IPS-18a (cell line): ENCODE results near the gene USP32.
A peak's percentile ranks its signal among the peaks of the same experiment; 100 is the strongest.

Experiments
- H3K27ac ChIP-seq: one replicate; pipeline ENCODE4 v1.5.1; 2013; ENCODE audit warnings: low read length
- H3K27me3 ChIP-seq: one replicate; pipeline ENCODE4 v1.6.1; 2013; ENCODE audit warnings: mild to moderate bottlenecking, low read length; ENCODE audit not compliant: control insufficient read depth, insufficient read depth
- H3K36me3 ChIP-seq: one replicate; pipeline ENCODE4 v1.6.1; 2013; ENCODE audit warnings: low read depth, low read length; ENCODE audit not compliant: control insufficient read depth
- H3K4me1 ChIP-seq: one replicate; pipeline ENCODE4 v1.6.1; 2013; ENCODE audit warnings: low read depth, low read length; ENCODE audit not compliant: control insufficient read depth
- H3K4me3 ChIP-seq: one replicate; pipeline ENCODE4 v1.5.1; 2013; ENCODE audit warnings: low read length
- H3K9ac ChIP-seq: one replicate; pipeline ENCODE4 v1.6.1; 2013; ENCODE audit warnings: mild to moderate bottlenecking, low read length, moderate library complexity
- H3K9me3 ChIP-seq: one replicate; pipeline ENCODE4 v1.6.1; 2013; ENCODE audit warnings: low read depth, low read length; ENCODE audit not compliant: control insufficient read depth

Gene USP32

GRCh38 chr17:60155427-60155814 is 236.5 kb downstream of the USP32 start:
- Histone ChIP-seq H3K9ac (no peak overlapping the region), H3K4me1 (peaks cover 9% of the 10 kb centered on the region), H3K9me3 (no peaks in the 10 kb centered on the region), H3K36me3 (no peaks in the 10 kb centered on the region), H3K27me3 (peaks cover 19% of the 10 kb centered on the region), H3K4me3 (no peak overlapping the region), H3K27ac (no peak overlapping the region)

- H3K4me3 ChIP-seq = no peak overlapping the region
- H3K27ac ChIP-seq = no peak overlapping the region
- no peak overlapping the region for H3K9ac ChIP-seq
- H3K9me3 ChIP-seq = no peaks in the 10 kb centered on the region
- peaks cover 25% of the 10 kb centered on the region for H3K27me3 ChIP-seq
- no peaks in the 10 kb centered on the region for H3K36me3 ChIP-seq
- peaks cover 9% of the 10 kb centered on the region for H3K4me1 ChIP-seq
Measured at GRCh38 chr17:60154616-60155426, 237.1 kb downstream of the USP32 start.

- Histone ChIP-seq H3K27ac (no peak overlapping the region), H3K27me3 (peaks cover 35% of the 10 kb centered on the region), H3K4me1 (peaks cover 6% of the 10 kb centered on the region)
Measured at GRCh38 chr17:60153606-60154390, 238.1 kb downstream of the USP32 start.

GRCh38 chr17:60151355-60151754 is 240.6 kb downstream of the USP32 start:
- Histone ChIP-seq H3K36me3 (no peaks in the 10 kb centered on the region), H3K9ac (no peak overlapping the region), H3K4me1 (no peaks in the 10 kb centered on the region), H3K27ac (no peak overlapping the region), H3K27me3 (peaks cover 41% of the 10 kb centered on the region), H3K9me3 (no peaks in the 10 kb centered on the region), H3K4me3 (no peak overlapping the region)

More at GRCh38 chr17:60153606-60154390, 238.1 kb downstream of the USP32 start:
- H3K36me3 ChIP-seq = no peaks in the 10 kb centered on the region
- no peak overlapping the region for H3K9ac ChIP-seq
- no peak overlapping the region for H3K4me3 ChIP-seq
- no peaks in the 10 kb centered on the region for H3K9me3 ChIP-seq

- Histone ChIP-seq H3K4me1 (peaks cover 9% of the 10 kb centered on the region), H3K4me3 (peak within 1 kb of the TSS; percentile 38), H3K27me3 (peaks cover 44% of the 10 kb centered on the region), H3K9me3 (no peaks in the 10 kb centered on the region), H3K9ac (no peak within 1 kb of the TSS), H3K27ac (no peak within 1 kb of the TSS), H3K36me3 (no peaks in the 10 kb centered on the region)
Measured at GRCh38 chr17:60149691-60150582, 242.0 kb downstream of the USP32 start, which contains the start of gene CA4. TSS of gene CA4 (plus strand) at chr17:60149973. CDS start at chr17:60150035, 62 bp downstream.

- Histone ChIP-seq H3K4me3 (no peak overlapping the region), H3K27me3 (peaks cover 57% of the 10 kb centered on the region)
Measured at GRCh38 chr17:60148373-60148772, 243.6 kb downstream of the USP32 start.

GRCh38 chr17:60147553-60148223 is 244.2 kb downstream of the USP32 start:
- H3K27ac ChIP-seq = no peak overlapping the region
- no peak overlapping the region for H3K9ac ChIP-seq
- peaks cover 21% of the 10 kb centered on the region for H3K4me1 ChIP-seq
- peaks cover 58% of the 10 kb centered on the region for H3K27me3 ChIP-seq
- H3K4me3 ChIP-seq = no peak overlapping the region
- no peaks in the 10 kb centered on the region for H3K36me3 ChIP-seq
- H3K9me3 ChIP-seq = no peaks in the 10 kb centered on the region

More at GRCh38 chr17:60148373-60148772, 243.6 kb downstream of the USP32 start:
- no peak overlapping the region for H3K9ac ChIP-seq
- peaks cover 14% of the 10 kb centered on the region for H3K4me1 ChIP-seq
- no peaks in the 10 kb centered on the region for H3K36me3 ChIP-seq
- no peaks in the 10 kb centered on the region for H3K9me3 ChIP-seq
- no peak overlapping the region for H3K27ac ChIP-seq

- H3K4me1 ChIP-seq = peaks cover 30% of the 10 kb centered on the region
- H3K27ac ChIP-seq = no peak overlapping the region
- H3K27me3 ChIP-seq = peaks cover 60% of the 10 kb centered on the region
- no peaks in the 10 kb centered on the region for H3K9me3 ChIP-seq
- H3K36me3 ChIP-seq = no peaks in the 10 kb centered on the region
- no peak overlapping the region for H3K9ac ChIP-seq
- H3K4me3 ChIP-seq = no peak overlapping the region
Measured at GRCh38 chr17:60146206-60146605, 245.7 kb downstream of the USP32 start.

- no peak overlapping the region for H3K4me3 ChIP-seq
- peaks cover 60% of the 10 kb centered on the region for H3K27me3 ChIP-seq
- no peaks in the 10 kb centered on the region for H3K36me3 ChIP-seq
- H3K27ac ChIP-seq = no peak overlapping the region
- H3K9me3 ChIP-seq = no peaks in the 10 kb centered on the region
- H3K9ac ChIP-seq = no peak overlapping the region
- H3K4me1 ChIP-seq = peaks cover 30% of the 10 kb centered on the region
Measured at GRCh38 chr17:60145006-60145935, 246.7 kb downstream of the USP32 start.

GRCh38 chr17:60142872-60143499 is 248.9 kb downstream of the USP32 start:
- peak overlapping the region; percentile 10 for H3K9ac ChIP-seq
- peaks cover 30% of the 10 kb centered on the region for H3K4me1 ChIP-seq
- peak overlapping the region; percentile 49 for H3K4me3 ChIP-seq
- peaks cover 62% of the 10 kb centered on the region for H3K27me3 ChIP-seq
- no peaks in the 10 kb centered on the region for H3K36me3 ChIP-seq
- no peak overlapping the region for H3K27ac ChIP-seq
- H3K9me3 ChIP-seq = no peaks in the 10 kb centered on the region
